IMR-90 (cell line): Measurements from ENCODE around the gene MTHFD2L. TPM values are rescaled to one million over a fixed set of nuclear protein-coding genes. Genes with fewer than 3 reads are reported as not detected.

Source experiments
- ATAC-seq: fragments of 200-7000 bp; cut with Tn5 transposase; 2 replicates; pipeline ENCODE4 v1.9.1; 2020; ENCODE audit warnings: low read depth, mild to moderate bottlenecking, moderate library complexity
- BruUV-seq: library from RNA; stranded (reverse); fragments of 400-500 nt; replicated peaks from 2 replicates; lab custom pipeline; 2021; lab: Mats Ljungman, UMichigan
- CTCF ChIA-PET: fragments of 300-600 bp; formaldehyde crosslinking; extraction: SDS; loops from one replicate; lab custom pipeline; 2021; ENCODE audit warnings: antibody characterized with exemption; lab: Yijun Ruan, JAX
- POLR2A ChIA-PET: fragments of 300-600 bp; sonication (Branson Sonifier 250); formaldehyde crosslinking; loops from one replicate; lab custom pipeline; 2022; ENCODE audit warnings: antibody characterized with exemption; ENCODE audit not compliant: unreplicated experiment; lab: Charles Lee
- DNase-seq: peaks from one replicate; pipeline ENCODE4 v3.0.0; 2013
- H2AFZ ChIP-seq: replicated peaks from 2 replicates; pipeline ENCODE3; 2013; ENCODE audit warnings: low read length, mild to moderate bottlenecking; ENCODE audit not compliant: poor library complexity
- H2AK5ac ChIP-seq: 2 replicates; pipeline ENCODE4 v1.6.1; 2013; ENCODE audit warnings: low read depth, low read length, inconsistent platforms
- H2AK9ac ChIP-seq: replicated peaks from 2 replicates; pipeline ENCODE3; 2013; ENCODE audit warnings: mild to moderate bottlenecking, low read depth, low read length, moderate library complexity; ENCODE audit not compliant: poor library complexity
- H2BK120ac ChIP-seq: 2 replicates; pipeline ENCODE4 v1.6.1; 2013; ENCODE audit warnings: low read depth, low read length, inconsistent platforms
- H2BK15ac ChIP-seq: 3 replicates; pipeline ENCODE4 v1.6.1; 2013; ENCODE audit warnings: low read depth, low read length, inconsistent platforms
- H2BK20ac ChIP-seq: 2 replicates; pipeline ENCODE4 v1.6.1; 2013; ENCODE audit warnings: low read depth, mild to moderate bottlenecking, inconsistent platforms, low read length, moderate library complexity
- H2BK5ac ChIP-seq: 2 replicates; pipeline ENCODE4 v1.6.1; 2013; ENCODE audit warnings: mild to moderate bottlenecking, low read depth, low read length, inconsistent platforms; ENCODE audit not compliant: poor library complexity, severe bottlenecking
- H3K14ac ChIP-seq: replicated peaks from 2 replicates; pipeline ENCODE4 v1.6.1; 2013; ENCODE audit warnings: low read depth, low read length, inconsistent platforms
- H3K18ac ChIP-seq: 2 replicates; pipeline ENCODE4 v1.6.1; 2013; ENCODE audit warnings: low read depth, low read length, control low read depth
- H3K23ac ChIP-seq: 2 replicates; pipeline ENCODE4 v1.6.1; 2013; ENCODE audit warnings: low read depth, low read length, inconsistent platforms
- H3K27ac ChIP-seq: 2 replicates; pipeline ENCODE4 v1.5.1; 2013; ENCODE audit warnings: mild to moderate bottlenecking, control low read depth, low read length; ENCODE audit not compliant: insufficient read depth
- H3K27me3 ChIP-seq: 2 replicates; pipeline ENCODE4 v1.6.1; 2013; ENCODE audit warnings: low read length; ENCODE audit not compliant: control insufficient read depth, insufficient read depth
- H3K36me3 ChIP-seq: 2 replicates; pipeline ENCODE4 v1.6.1; 2013; ENCODE audit warnings: low read length, mixed read lengths; ENCODE audit not compliant: control insufficient read depth, insufficient read depth
- H3K4ac ChIP-seq: 2 replicates; pipeline ENCODE4 v1.6.1; 2013; ENCODE audit warnings: low read depth, low read length, inconsistent platforms
- H3K4me1 ChIP-seq: 2 replicates; pipeline ENCODE4 v1.6.1; 2013; ENCODE audit warnings: low read length, mixed read lengths; ENCODE audit not compliant: control insufficient read depth, insufficient read depth
- H3K4me2 ChIP-seq: 2 replicates; pipeline ENCODE4 v1.6.1; 2013; ENCODE audit warnings: low read depth, mild to moderate bottlenecking, control low read depth, low read length, moderate library complexity
- H3K4me3 ChIP-seq: 2 replicates; pipeline ENCODE4 v1.5.1; 2013; ENCODE audit warnings: low read depth, mild to moderate bottlenecking, control low read depth, low read length, moderate library complexity; ENCODE audit not compliant: insufficient read depth
- H3K56ac ChIP-seq: 2 replicates; pipeline ENCODE4 v1.6.1; 2013; ENCODE audit warnings: low read length, inconsistent platforms; ENCODE audit not compliant: insufficient read depth; ENCODE audit errors: extremely low read depth
- H3K79me1 ChIP-seq, 2 experiments: 2 replicates each; pipeline ENCODE4 v1.6.1; 2013; ENCODE audit warnings: low read length in 2 of 2, inconsistent platforms in 1 of 2, low read depth in 1 of 2
- H3K9ac ChIP-seq: 2 replicates; pipeline ENCODE4 v1.6.1; 2013; ENCODE audit warnings: low read depth, low read length, control low read depth
- H3K9me1 ChIP-seq: 2 replicates; pipeline ENCODE4 v1.6.1; 2013; ENCODE audit warnings: low read length, inconsistent platforms; ENCODE audit not compliant: insufficient read depth
- H3K9me3 ChIP-seq: 2 replicates; pipeline ENCODE4 v1.6.1; 2013; ENCODE audit warnings: low read length; ENCODE audit not compliant: control insufficient read depth, insufficient read depth
- H4K20me1 ChIP-seq: 2 replicates; pipeline ENCODE4 v1.6.1; 2013; ENCODE audit warnings: low read length, inconsistent platforms; ENCODE audit not compliant: insufficient read depth
- H4K5ac ChIP-seq: 2 replicates; pipeline ENCODE4 v1.6.1; 2013; ENCODE audit warnings: mild to moderate bottlenecking, low read depth, low read length, control low read depth
- H4K8ac ChIP-seq, 2 experiments: 2 replicates each; pipeline ENCODE4 v1.6.1; 2013; ENCODE audit warnings: low read depth in 2 of 2, low read length in 2 of 2, control low read depth in 1 of 2, inconsistent platforms in 1 of 2
- H4K91ac ChIP-seq: 2 replicates; pipeline ENCODE4 v1.6.1; 2013; ENCODE audit warnings: low read depth, low read length, inconsistent platforms; ENCODE audit not compliant: insufficient read depth
- BHLHE40 ChIP-seq: fragments of 150-350 bp; IDR thresholded peaks from 2 replicates; pipeline ENCODE4 v1.6.1; 2016; ENCODE audit warnings: mild to moderate bottlenecking, low read depth, low read length
- CEBPB ChIP-seq: IDR thresholded peaks from 2 replicates; pipeline ENCODE4 v1.6.1; 2012; ENCODE audit warnings: low read depth, low read length, improper control_type of control experiment
- CHD1 ChIP-seq: IDR thresholded peaks from 2 replicates; pipeline ENCODE4 v1.6.1; 2012; ENCODE audit warnings: low read depth, low read length, improper control_type of control experiment
- CTCF ChIP-seq: conservative IDR thresholded peaks from 2 replicates; pipeline ENCODE4 v1.5.1; 2012; ENCODE audit warnings: mild to moderate bottlenecking, low read depth, low read length, improper control_type of control experiment
- ELK1 ChIP-seq: fragments of 150-350 bp; IDR thresholded peaks from 2 replicates; pipeline ENCODE4 v1.6.1; 2016; ENCODE audit warnings: low read depth, mild to moderate bottlenecking, low read length, moderate library complexity, borderline replicate concordance
- FOS ChIP-seq: fragments of 150-350 bp; IDR thresholded peaks from 2 replicates; pipeline ENCODE4 v1.6.1; 2016; ENCODE audit warnings: low read depth, low read length
- MAFK ChIP-seq: IDR thresholded peaks from 2 replicates; pipeline ENCODE4 v1.6.1; 2012; ENCODE audit warnings: low read depth, low read length, improper control_type of control experiment
- MXI1 ChIP-seq: IDR thresholded peaks from 2 replicates; pipeline ENCODE4 v1.6.1; 2012; ENCODE audit warnings: low read depth, mild to moderate bottlenecking, low read length, moderate library complexity, borderline replicate concordance
- POLR2A ChIP-seq: IDR thresholded peaks from 2 replicates; pipeline ENCODE4 v1.6.1; 2012; ENCODE audit warnings: mild to moderate bottlenecking, low read depth, low read length
- RAD21 ChIP-seq: IDR thresholded peaks from 2 replicates; pipeline ENCODE4 v1.6.1; 2012; ENCODE audit warnings: low read length, improper control_type of control experiment
- RCOR1 ChIP-seq: IDR thresholded peaks from 2 replicates; pipeline ENCODE4 v1.6.1; 2012; ENCODE audit warnings: mild to moderate bottlenecking, low read length, improper control_type of control experiment; ENCODE audit not compliant: insufficient replicate concordance
- RFX5 ChIP-seq: IDR thresholded peaks from 2 replicates; pipeline ENCODE4 v1.8.0; 2012; ENCODE audit warnings: low read depth, mild to moderate bottlenecking, low read length, moderate library complexity
- SMC3 ChIP-seq: fragments of 150-350 bp; IDR thresholded peaks from 2 replicates; pipeline ENCODE4 v1.6.1; 2016; ENCODE audit warnings: low read depth, mild to moderate bottlenecking, antibody characterized with exemption, low read length, moderate library complexity
- WGBS, 2 experiments: methylation state at CpG; one replicate each; pipeline versions ENCODE4 v1.1.5 to v1.1.7; 2013; ENCODE audit warnings: missing lambda C conversion rate in 2 of 2; ENCODE audit not compliant: insufficient read length in 1 of 2; ENCODE audit errors: extremely low coverage in 2 of 2; 5-methylcytosine and 5-hydroxymethylcytosine counted together
- dilution Hi-C: fragments of 300-500 bp; cut with HindIII; formaldehyde crosslinking; loops from one replicate; pipeline ENCODE4 v1.14.3; 2018; ENCODE audit warnings: low sequenced_read_pairs; ENCODE audit not compliant: unreplicated experiment
- in situ Hi-C: fragments of 300-500 bp; cut with MboI; formaldehyde crosslinking; loops from 3 replicates; pipeline ENCODE4 v1.14.3; 2019; ENCODE audit warnings: low sequenced_read_pairs, inconsistent platforms, mixed read lengths
- intact Hi-C: fragments of 100-400 bp; cut with micrococcal nuclease; formaldehyde crosslinking; loops from 2 replicates; pipeline ENCODE4 v1.10.0; 2022
- polyA plus RNA-seq, 3 experiments: library from polyadenylated mRNA; depleted of rRNA; stranded (reverse); fragments of >200 nt; gene quantifications; 2 replicates each; pipeline ENCODE4 v1.2.3, GENCODE V29; 2012; ENCODE audit warnings: low replicate concordance in 1 of 3
- total RNA-seq: library from RNA; depleted of rRNA; stranded (reverse); fragments of >200 nt; gene quantifications from 2 replicates; pipeline ENCODE4 v1.2.3, GENCODE V29; 2012

MTHFD2L gene
- total and polyA plus RNA-seq, 2 of the 4 experiments (the other 2 are of a cell fraction): 2.8 to 4.3 TPM

- intact Hi-C loops: no loop called here
- H3K36me3 ChIP-seq: no peaks in the 10 kb centered on the region
- no peak overlapping the region for H2AK9ac ChIP-seq
- H3K23ac ChIP-seq: no peak overlapping the region
- peak overlapping the region; percentile 53 for H2BK120ac ChIP-seq
- in situ Hi-C loops: loop anchor here (10.0 to 25.0 kb wide), 2 partner anchors 447 to 799 kb away; no protein-coding TSS in a partner anchor
- peak overlapping the region; percentile 58; the same call in 1 of the 2 replicates for H4K91ac ChIP-seq
- WGBS, 2 experiments: 95% methylated on average over 4 of the region's 5 CpGs; no CpG with 5 or more reads in 1 of the 2 experiments
- TF ChIP-seq RAD21 (no peak), MAFK (no peak), POLR2A (no peak), RFX5 (no peak), BHLHE40 (no peak), CEBPB (no peak), RCOR1 (no peak), ELK1 (no peak), CTCF (no peak), MXI1 (no peak), FOS (no peak), CHD1 (no peak), SMC3 (no peak)
- CTCF ChIA-PET: interaction anchor here (0.5 to 2.5 kb wide), 3 partner anchors 23 to 271 kb away, joined by 3 to 6 read pairs (median 4); no protein-coding TSS in a partner anchor
- no peak overlapping the region for H3K27ac ChIP-seq
- H3K4me3 ChIP-seq: no peak overlapping the region
- peak overlapping the region; percentile 83 for H2BK20ac ChIP-seq
- H3K9ac ChIP-seq: no peak overlapping the region
- ATAC-seq (no peak), DNase-seq (no peak)
- H3K56ac ChIP-seq: 0 out of 2 replicates have a peak overlapping the region, but pooled peaks have one; percentile 36
- no peak overlapping the region for H3K4me2 ChIP-seq
- POLR2A ChIA-PET: no interaction called here
- peak overlapping the region; percentile 13; the same call in 1 of the 2 replicates for H4K5ac ChIP-seq
- peak overlapping the region; percentile 9 for H2BK5ac ChIP-seq
- H3K9me3 ChIP-seq: no peaks in the 10 kb centered on the region
- H3K79me1 ChIP-seq: no peaks in the 10 kb centered on the region
- peak overlapping the region in 1 of 2 experiments; percentile 65; a peak in 3 of 4 replicates for H4K8ac ChIP-seq
- no peak overlapping the region for H2AFZ ChIP-seq
- H3K18ac ChIP-seq: no peak overlapping the region
- dilution Hi-C loops: no loop called here
- peak overlapping the region; percentile 79 for H2AK5ac ChIP-seq
- H4K20me1 ChIP-seq: peaks cover 3% of the 10 kb centered on the region; the same call in 1 of the 2 replicates
- H3K4ac ChIP-seq: peak overlapping the region; percentile 56
- H3K4me1 ChIP-seq: peaks cover 10% of the 10 kb centered on the region
- peak overlapping the region; percentile 12; the same call in 1 of the 2 replicates for H3K14ac ChIP-seq
- H2BK15ac ChIP-seq: 0 out of 3 replicates have a peak overlapping the region, but pooled peaks have one; percentile 88
- H3K9me1 ChIP-seq: peaks cover 2% of the 10 kb centered on the region
- H3K27me3 ChIP-seq: no peaks in the 10 kb centered on the region
- no TSS peak for BruUV-seq
Measured at GRCh38 chr4:74111306-74111975, 46.5 kb upstream of the MTHFD2L start.
